ENCODE data around the gene CSH1. TPM values are rescaled to one million over a fixed set of nuclear protein-coding genes. Genes with fewer than 3 reads are reported as not detected.

CSH1 gene
- total RNA-seq, 2 experiments from 2014 or later = not detected

DNA sequence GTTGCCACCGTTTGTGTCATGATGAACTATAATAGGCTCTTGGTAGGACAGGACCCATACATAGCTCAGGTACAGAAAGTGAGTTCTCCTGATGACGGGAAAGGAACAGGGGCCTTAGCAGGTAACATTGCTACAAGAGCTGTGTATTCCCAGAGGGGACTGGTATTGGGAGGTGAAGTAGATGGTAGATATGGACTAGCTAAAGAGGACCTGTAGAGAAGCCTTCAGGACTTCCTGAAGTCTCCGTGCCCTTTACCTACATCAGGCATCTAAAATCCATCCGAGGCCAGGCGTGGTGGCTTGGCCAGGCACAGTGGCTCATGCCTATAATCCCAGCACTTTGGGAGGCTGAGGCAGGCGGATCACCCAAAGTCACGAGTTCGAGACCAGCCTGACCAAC is 41.2 kb downstream of the CSH1 start:
- no peaks in the 10 kb centered on the region for H3K9me3 ChIP-seq (ENCODE audit: control insufficient read depth in 1 of 2, insufficient read depth in 1 of 2, low read length in 2 of 2)
- DNase-seq (no peak), ATAC-seq (ENCODE audit: poor library complexity) (no peak)
- no peaks in the 10 kb centered on the region for H3K36me3 ChIP-seq (ENCODE audit: insufficient read depth, low read length)
- CTCF ChIA-PET = no interaction called here
- H3K4me1 ChIP-seq (ENCODE audit: insufficient read depth, low read length) = no peaks in the 10 kb centered on the region
- H3K4me3 Mint-ChIP-seq = no peak overlapping the region
- H3K4me3 ChIP-seq (ENCODE audit: low read length) = no peak overlapping the region
- H3K27ac ChIP-seq (ENCODE audit: low read depth in 1 of 2, low read length in 2 of 2) = no peak overlapping the region
- no peaks in the 10 kb centered on the region for H3K36me3 Mint-ChIP-seq (ENCODE audit: low read depth)
- H3K9me3 Mint-ChIP-seq = no peaks in the 10 kb centered on the region
- no peaks in the 10 kb centered on the region for H3K4me1 Mint-ChIP-seq (ENCODE audit: low read depth)
- no peaks in the 10 kb centered on the region for H3K27me3 Mint-ChIP-seq
- TF ChIP-seq, protein P1, sequence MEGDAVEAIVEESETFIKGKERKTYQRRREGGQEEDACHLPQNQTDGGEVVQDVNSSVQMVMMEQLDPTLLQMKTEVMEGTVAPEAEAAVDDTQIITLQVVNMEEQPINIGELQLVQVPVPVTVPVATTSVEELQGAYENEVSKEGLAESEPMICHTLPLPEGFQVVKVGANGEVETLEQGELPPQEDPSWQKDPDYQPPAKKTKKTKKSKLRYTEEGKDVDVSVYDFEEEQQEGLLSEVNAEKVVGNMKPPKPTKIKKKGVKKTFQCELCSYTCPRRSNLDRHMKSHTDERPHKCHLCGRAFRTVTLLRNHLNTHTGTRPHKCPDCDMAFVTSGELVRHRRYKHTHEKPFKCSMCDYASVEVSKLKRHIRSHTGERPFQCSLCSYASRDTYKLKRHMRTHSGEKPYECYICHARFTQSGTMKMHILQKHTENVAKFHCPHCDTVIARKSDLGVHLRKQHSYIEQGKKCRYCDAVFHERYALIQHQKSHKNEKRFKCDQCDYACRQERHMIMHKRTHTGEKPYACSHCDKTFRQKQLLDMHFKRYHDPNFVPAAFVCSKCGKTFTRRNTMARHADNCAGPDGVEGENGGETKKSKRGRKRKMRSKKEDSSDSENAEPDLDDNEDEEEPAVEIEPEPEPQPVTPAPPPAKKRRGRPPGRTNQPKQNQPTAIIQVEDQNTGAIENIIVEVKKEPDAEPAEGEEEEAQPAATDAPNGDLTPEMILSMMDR (IDR thresholded peaks at IDR 0.05) = no peak
- H3K27ac Mint-ChIP-seq = no peak overlapping the region
- POLR2A ChIA-PET = no interaction called here
- intact Hi-C loops (cut with DNase I, micrococcal nuclease) = no loop called here
- H3K27me3 ChIP-seq (ENCODE audit: control insufficient read depth in 1 of 2, insufficient read depth in 2 of 2, low read length in 2 of 2) = peaks cover 0 to 2% of the 10 kb centered on the region in 2 experiments

- Mint-ChIP-seq H3K4me1 (ENCODE audit: low read depth) (no peaks in the 10 kb centered on the region), H3K36me3 (ENCODE audit: low read depth) (no peaks in the 10 kb centered on the region), H3K27me3 (no peaks in the 10 kb centered on the region), H3K27ac (no peak overlapping the region), H3K9me3 (no peaks in the 10 kb centered on the region), H3K4me3 (no peak overlapping the region)
- H3K4me1 ChIP-seq (ENCODE audit: insufficient read depth, low read length) = no peaks in the 10 kb centered on the region
- H3K27me3 ChIP-seq (ENCODE audit: control insufficient read depth in 1 of 2, insufficient read depth in 2 of 2, low read length in 2 of 2) = peaks cover 0 to 2% of the 10 kb centered on the region in 2 experiments
- intact Hi-C loops (cut with DNase I, micrococcal nuclease) = no loop called here
- CTCF ChIA-PET = interaction anchor here (0.6 kb wide), 1 partner anchor 11 kb away, joined by 3 read pairs; no protein-coding TSS in a partner anchor
- no peaks in the 10 kb centered on the region for H3K36me3 ChIP-seq (ENCODE audit: insufficient read depth, low read length)
- ATAC-seq (ENCODE audit: poor library complexity) = no peak
- POLR2A ChIA-PET = no interaction called here
- no peak overlapping the region for H3K27ac ChIP-seq (ENCODE audit: low read depth in 1 of 2, low read length in 2 of 2)
- TF ChIP-seq, protein P1 (IDR thresholded peaks at IDR 0.05) = no peak
- H3K9me3 ChIP-seq (ENCODE audit: control insufficient read depth in 1 of 2, insufficient read depth in 1 of 2, low read length in 2 of 2) = peaks cover 0 to under 1% of the 10 kb centered on the region in 2 experiments
- DNase-seq = no peak
- H3K4me3 ChIP-seq (ENCODE audit: low read length) = no peak overlapping the region
Observed at GRCh38 chr17:63854709-63855108, 41.7 kb downstream of the CSH1 start.

DNA sequence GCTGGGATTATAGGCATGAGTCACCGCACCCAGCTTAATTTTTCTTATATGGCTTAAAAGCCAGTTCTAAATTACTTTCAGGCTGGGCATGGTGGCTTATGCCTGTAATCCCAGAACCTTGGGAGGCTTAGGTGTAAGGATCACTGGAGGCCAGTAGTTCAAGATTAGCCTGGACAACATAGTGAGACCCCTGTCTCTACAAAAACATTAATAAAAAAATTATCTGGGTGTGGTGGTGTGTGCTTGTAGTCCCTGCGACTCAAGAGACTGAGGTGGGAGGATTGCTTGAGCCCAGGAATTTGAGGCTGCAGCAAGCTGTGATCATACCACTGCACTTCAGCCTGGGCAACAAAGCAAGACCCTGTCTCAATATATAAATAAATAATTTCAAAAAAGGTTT is 43.1 kb downstream of the CSH1 start:
- H3K27me3 Mint-ChIP-seq = no peaks in the 10 kb centered on the region
- H3K9me3 Mint-ChIP-seq = no peaks in the 10 kb centered on the region
- Histone ChIP-seq H3K9me3 (ENCODE audit: control insufficient read depth in 1 of 2, insufficient read depth in 1 of 2, low read length in 2 of 2) (peaks cover 0 to 12% of the 10 kb centered on the region in 2 experiments), H3K27me3 (ENCODE audit: control insufficient read depth in 1 of 2, insufficient read depth in 2 of 2, low read length in 2 of 2) (peaks cover 0 to 2% of the 10 kb centered on the region in 2 experiments), H3K4me1 (ENCODE audit: insufficient read depth, low read length) (peaks cover 11% of the 10 kb centered on the region), H3K4me3 (ENCODE audit: low read length) (no peak overlapping the region), H3K36me3 (ENCODE audit: insufficient read depth, low read length) (no peaks in the 10 kb centered on the region), H3K27ac (ENCODE audit: low read depth in 1 of 2, low read length in 2 of 2) (no peak overlapping the region)
- no peak overlapping the region for H3K27ac Mint-ChIP-seq
- no peak overlapping the region for H3K4me3 Mint-ChIP-seq
- H3K36me3 Mint-ChIP-seq (ENCODE audit: low read depth) = no peaks in the 10 kb centered on the region
- no peak for DNase-seq
- TF ChIP-seq, protein P1 (IDR thresholded peaks at IDR 0.05) = no peak
- CTCF ChIA-PET = no interaction called here
- intact Hi-C loops (cut with DNase I, micrococcal nuclease) = no loop called here
- POLR2A ChIA-PET = no interaction called here
- ATAC-seq (ENCODE audit: poor library complexity) = no peak
- H3K4me1 Mint-ChIP-seq (ENCODE audit: low read depth) = peaks cover 7% of the 10 kb centered on the region

Data from CD4-positive, alpha-beta T cell (primary cell).